ENCODE measurements around the gene TPSD1.
"Not testable (repeated sequence)": the region's sequence is repeated elsewhere in the genome, so short reads cannot be mapped to it uniquely, and the experiment has no call there.

GRCh38 chr16:1269418-1269817 is 13.5 kb downstream of the TPSD1 start:
- not testable (repeated sequence) for TF ChIP-seq CTCF (IDR thresholded peaks at IDR 0.05); EZH2 (IDR thresholded peaks at IDR 0.05; ENCODE audit: borderline replicate concordance, insufficient read depth, low read depth, low read length, poor library complexity, severe bottlenecking)
